ENCODE measurements around the gene EFNA3. TPM values are rescaled to one million over a fixed set of nuclear protein-coding genes. Genes with fewer than 3 reads are reported as not detected.
"Not testable (repeated sequence)": the region's sequence is repeated elsewhere in the genome, so short reads cannot be mapped to it uniquely, and the experiment has no call there.

EFNA3 gene
- total RNA-seq, 1 donor from 2014 or later = 2.4 TPM

- intact Hi-C loops (cut with DNase I) = loop anchor here (5.0 kb wide), 1 partner anchor 73 kb away; no protein-coding TSS in a partner anchor
- peak; percentile 70 for ATAC-seq
- no peak for DNase-seq (ENCODE audit: low spot score)
These were observed 15.4 kb downstream of the EFNA3 start for GRCh38 chr1:155093911-155094621.

GRCh38 chr1:155094622-155094948 lies 15.9 kb downstream of the EFNA3 start:
- no peak for ATAC-seq
- no peak for DNase-seq (ENCODE audit: low spot score)
- intact Hi-C loops (cut with DNase I) = loop anchor here (5.0 kb wide), 1 partner anchor 73 kb away; no protein-coding TSS in a partner anchor

GRCh38 chr1:155099331-155099730 lies 20.7 kb downstream of the EFNA3 start:
- no peak for DNase-seq (ENCODE audit: low spot score)

GRCh38 chr1:155103325-155103724 lies 24.7 kb downstream of the EFNA3 start:
- intact Hi-C loops (cut with DNase I) = no loop called here
- ATAC-seq (no peak), DNase-seq (ENCODE audit: low spot score) (no peak)

More at GRCh38 chr1:155099331-155099730, 20.7 kb downstream of the EFNA3 start:
- intact Hi-C loops (cut with DNase I) = no loop called here
- ATAC-seq = no peak

- intact Hi-C loops (cut with DNase I) = no loop called here
- no peak for DNase-seq (ENCODE audit: low spot score)
- no peak for ATAC-seq
These were observed 26.2 kb downstream of the EFNA3 start for GRCh38 chr1:155104605-155105534.

GRCh38 chr1:155105604-155106011 lies 27.0 kb downstream of the EFNA3 start:
- intact Hi-C loops (cut with DNase I) = no loop called here
- peak; percentile 85 for ATAC-seq
- no peak for DNase-seq (ENCODE audit: low spot score)

GRCh38 chr1:155106862-155107261 lies 28.2 kb downstream of the EFNA3 start:
- intact Hi-C loops (cut with DNase I) = no loop called here
- no peak for ATAC-seq
- DNase-seq (ENCODE audit: low spot score) = no peak

GRCh38 chr1:155107309-155108264 lies 28.9 kb downstream of the EFNA3 start:
- ATAC-seq (no peak), DNase-seq (ENCODE audit: low spot score) (no peak)
- intact Hi-C loops (cut with DNase I) = no loop called here

- DNase-seq (ENCODE audit: low spot score) (no peak), ATAC-seq (no peak)
- intact Hi-C loops (cut with DNase I) = no loop called here
These were observed 29.7 kb downstream of the EFNA3 start for GRCh38 chr1:155108296-155108695.

GRCh38 chr1:155110381-155110780 lies 31.7 kb downstream of the EFNA3 start:
- DNase-seq (ENCODE audit: low spot score) (no peak), ATAC-seq (no peak)
- intact Hi-C loops (cut with DNase I) = no loop called here

- ATAC-seq (no peak), DNase-seq (ENCODE audit: low spot score) (no peak)
- intact Hi-C loops (cut with DNase I) = no loop called here
These were observed 32.2 kb downstream of the EFNA3 start for GRCh38 chr1:155110826-155111225.

GRCh38 chr1:155113450-155113980 lies 34.9 kb downstream of the EFNA3 start:
- ATAC-seq (no peak), DNase-seq (ENCODE audit: low spot score) (no peak)
- intact Hi-C loops (cut with DNase I) = no loop called here

GRCh38 chr1:155116113-155116764 lies 37.6 kb downstream of the EFNA3 start:
- DNase-seq (ENCODE audit: low spot score) = no peak
- intact Hi-C loops (cut with DNase I) = no loop called here
- ATAC-seq = no peak

- no peak for DNase-seq (ENCODE audit: low spot score)
- intact Hi-C loops (cut with DNase I) = no loop called here
- ATAC-seq = no peak
These were observed 39.0 kb downstream of the EFNA3 start for GRCh38 chr1:155117610-155118009.

GRCh38 chr1:155118090-155118489 lies 39.5 kb downstream of the EFNA3 start:
- DNase-seq (ENCODE audit: low spot score); ATAC-seq; intact Hi-C loops (cut with DNase I): not testable (repeated sequence)

- no peak for ATAC-seq
- no peak for DNase-seq (ENCODE audit: low spot score)
- intact Hi-C loops (cut with DNase I) = loop anchor here (10.0 kb wide), 1 partner anchor 55 kb away; the partner anchor contains the start of genes KRTCAP2 and TRIM46
These were observed 41.6 kb downstream of the EFNA3 start for GRCh38 chr1:155120253-155120652.

- intact Hi-C loops (cut with DNase I) = loop anchor here (10.0 kb wide), 1 partner anchor 54 kb away; the partner anchor contains the start of genes KRTCAP2 and TRIM46
These were observed 42.6 kb downstream of the EFNA3 start for GRCh38 chr1:155121249-155121648.

GRCh38 chr1:155122308-155122707 lies 43.7 kb downstream of the EFNA3 start:
- DNase-seq (ENCODE audit: low spot score) = no peak
- no peak for ATAC-seq
- intact Hi-C loops (cut with DNase I) = loop anchor here (10.0 kb wide), 1 partner anchor 52 kb away; the partner anchor contains the start of genes KRTCAP2 and TRIM46

More at GRCh38 chr1:155121249-155121648, 42.6 kb downstream of the EFNA3 start:
- DNase-seq (ENCODE audit: low spot score) (no peak), ATAC-seq (no peak)
